ENCODE results near the gene KDM3B. TPM values are rescaled to one million over a fixed set of nuclear protein-coding genes. Genes with fewer than 3 reads are reported as not detected.

KDM3B gene
- total RNA-seq, 4 donors from 2014 or later = 62.7 to 65.3 (median 62.9) TPM

DNA sequence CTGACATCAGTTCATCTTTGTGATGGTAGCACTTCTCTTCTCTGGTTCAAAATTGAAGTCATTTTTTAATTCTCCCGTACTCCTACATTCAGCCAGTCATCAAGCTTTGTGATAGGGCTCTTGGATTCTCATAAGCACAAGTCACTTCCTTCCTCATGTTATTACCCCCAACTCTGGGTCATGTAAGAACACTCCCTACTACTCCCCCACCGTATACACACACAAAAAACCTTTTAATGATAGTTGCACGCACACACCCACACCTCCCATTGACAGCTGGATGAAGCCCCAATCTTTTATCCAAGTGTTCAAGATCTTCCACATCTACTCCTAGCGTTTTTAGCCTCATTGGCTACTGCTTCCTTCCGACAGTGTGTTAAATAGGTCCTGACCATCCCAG, 16.8 kb downstream of the KDM3B start:
- no peak for DNase-seq (ENCODE audit: low spot score in 2 of 2)

GRCh38 chr5:138369706-138370105, 17.2 kb downstream of the KDM3B start:
- no peak for TF ChIP-seq POLR2A (IDR thresholded peaks at IDR 0.05)
- TF ChIP-seq EP300 (IDR thresholded peaks at IDR 0.05) = no peak
- TF ChIP-seq, protein P1, sequence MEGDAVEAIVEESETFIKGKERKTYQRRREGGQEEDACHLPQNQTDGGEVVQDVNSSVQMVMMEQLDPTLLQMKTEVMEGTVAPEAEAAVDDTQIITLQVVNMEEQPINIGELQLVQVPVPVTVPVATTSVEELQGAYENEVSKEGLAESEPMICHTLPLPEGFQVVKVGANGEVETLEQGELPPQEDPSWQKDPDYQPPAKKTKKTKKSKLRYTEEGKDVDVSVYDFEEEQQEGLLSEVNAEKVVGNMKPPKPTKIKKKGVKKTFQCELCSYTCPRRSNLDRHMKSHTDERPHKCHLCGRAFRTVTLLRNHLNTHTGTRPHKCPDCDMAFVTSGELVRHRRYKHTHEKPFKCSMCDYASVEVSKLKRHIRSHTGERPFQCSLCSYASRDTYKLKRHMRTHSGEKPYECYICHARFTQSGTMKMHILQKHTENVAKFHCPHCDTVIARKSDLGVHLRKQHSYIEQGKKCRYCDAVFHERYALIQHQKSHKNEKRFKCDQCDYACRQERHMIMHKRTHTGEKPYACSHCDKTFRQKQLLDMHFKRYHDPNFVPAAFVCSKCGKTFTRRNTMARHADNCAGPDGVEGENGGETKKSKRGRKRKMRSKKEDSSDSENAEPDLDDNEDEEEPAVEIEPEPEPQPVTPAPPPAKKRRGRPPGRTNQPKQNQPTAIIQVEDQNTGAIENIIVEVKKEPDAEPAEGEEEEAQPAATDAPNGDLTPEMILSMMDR (IDR thresholded peaks at IDR 0.05) = no peak
- Histone ChIP-seq H3K4me1 (peaks cover 0 to 85% (median 14%) of the 10 kb centered on the region in 4 donors), H3K4me3 (no peak overlapping the region), H3K27ac (peak overlapping the region in 2 of 4 donors; percentile 44 to 52), H3K36me3 (peaks cover 0 to 24% (median 3%) of the 10 kb centered on the region in 3 donors), H3K9me3 (no peaks in the 10 kb centered on the region), H3K27me3 (no peaks in the 10 kb centered on the region)
- WGBS, 2 donors = 73 to 79% methylated on average over 2 of the region's 2 CpGs
- no peak for DNase-seq (ENCODE audit: low spot score in 2 of 2)

More for the DNA sequence above, 16.8 kb downstream of the KDM3B start:
- no peak overlapping the region for H3K4me3 ChIP-seq
- peak overlapping the region in 2 of 4 donors; percentile 44 to 52 for H3K27ac ChIP-seq
- H3K9me3 ChIP-seq = no peaks in the 10 kb centered on the region
- TF ChIP-seq POLR2A (IDR thresholded peaks at IDR 0.05) (no peak), EP300 (IDR thresholded peaks at IDR 0.05) (no peak)
- TF ChIP-seq, protein P1 (IDR thresholded peaks at IDR 0.05) = no peak
- H3K4me1 ChIP-seq = peaks cover 0 to 85% (median 16%) of the 10 kb centered on the region in 4 donors
- H3K27me3 ChIP-seq = no peaks in the 10 kb centered on the region
- peaks cover 0 to 20% (median under 1%) of the 10 kb centered on the region in 3 donors for H3K36me3 ChIP-seq
- 67 to 69% methylated on average over 5 of the region's 5 CpGs for WGBS, 2 donors

GRCh38 chr5:138370537-138370936, 18.1 kb downstream of the KDM3B start:
- WGBS, 2 donors = 62 to 63% methylated on average over 3 of the region's 3 CpGs
- H3K27ac ChIP-seq = peak overlapping the region in 1 of 4 donors; percentile 3
- no peaks in the 10 kb centered on the region for H3K27me3 ChIP-seq
- no peaks in the 10 kb centered on the region for H3K9me3 ChIP-seq
- DNase-seq (ENCODE audit: low spot score in 2 of 2) = no peak
- peaks cover 0 to 79% (median 14%) of the 10 kb centered on the region in 4 donors for H3K4me1 ChIP-seq
- peaks cover 0 to 32% (median 3%) of the 10 kb centered on the region in 3 donors for H3K36me3 ChIP-seq
- TF ChIP-seq EP300 (IDR thresholded peaks at IDR 0.05) = no peak
- TF ChIP-seq, protein P1 (IDR thresholded peaks at IDR 0.05) = no peak
- no peak for TF ChIP-seq POLR2A (IDR thresholded peaks at IDR 0.05)
- H3K4me3 ChIP-seq = no peak overlapping the region

DNA sequence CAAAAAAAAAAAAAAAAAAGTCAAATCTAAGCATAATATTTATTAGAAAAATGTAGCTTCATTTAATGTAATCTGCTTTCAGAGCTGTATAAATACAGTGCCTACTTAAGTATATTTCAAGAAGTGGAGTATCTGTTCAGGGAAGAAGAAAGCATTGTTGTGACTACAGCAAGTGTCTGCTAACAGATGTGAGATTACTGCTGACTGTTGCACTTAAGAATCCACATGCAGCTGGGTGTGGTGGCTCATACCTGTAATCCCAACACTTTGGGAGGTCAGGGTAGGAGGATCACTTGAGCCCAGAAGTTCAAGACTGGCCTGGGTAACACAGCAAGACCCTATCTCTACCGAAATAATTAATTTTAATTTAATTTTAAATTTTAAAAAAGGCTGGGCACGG, 19.0 kb downstream of the KDM3B start:
- H3K4me1 ChIP-seq = peaks cover 0 to 70% (median 11%) of the 10 kb centered on the region in 4 donors
- 94 to 98% methylated on average over 2 of the region's 2 CpGs for WGBS, 2 donors

DNA sequence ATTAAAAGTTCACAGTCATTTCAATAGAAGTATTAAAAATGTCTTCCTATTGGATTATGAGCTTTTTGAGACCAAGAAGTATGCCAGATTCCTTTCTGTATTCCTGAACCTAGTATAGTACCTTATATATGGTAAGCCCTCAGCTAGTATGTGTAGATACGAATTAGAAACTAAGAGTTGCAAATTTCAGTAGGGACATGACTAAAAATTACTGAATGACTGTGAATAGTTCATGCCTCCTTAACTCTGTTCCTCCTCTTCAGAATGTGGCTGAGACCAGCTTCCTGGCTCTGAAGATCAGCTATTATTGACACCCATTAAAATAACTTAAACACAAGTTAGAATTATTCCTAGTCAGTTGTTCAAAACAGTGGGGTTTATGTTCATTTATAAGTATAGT, 19.7 kb downstream of the KDM3B start:
- WGBS, 2 donors = 71 to 73% methylated on average over 1 of the region's 1 CpG
- H3K36me3 ChIP-seq = peaks cover 0 to 49% (median 3%) of the 10 kb centered on the region in 3 donors
- H3K4me3 ChIP-seq = no peak overlapping the region
- peaks cover 0 to 63% (median 8%) of the 10 kb centered on the region in 4 donors for H3K4me1 ChIP-seq
- no peaks in the 10 kb centered on the region for H3K27me3 ChIP-seq
- no peak for DNase-seq (ENCODE audit: low spot score in 2 of 2)
- H3K27ac ChIP-seq = no peak overlapping the region
- H3K9me3 ChIP-seq = no peaks in the 10 kb centered on the region
- TF ChIP-seq, protein P1 (IDR thresholded peaks at IDR 0.05) = no peak
- TF ChIP-seq POLR2A (IDR thresholded peaks at IDR 0.05) (no peak), EP300 (IDR thresholded peaks at IDR 0.05) (no peak)

More for the DNA sequence above, 19.0 kb downstream of the KDM3B start:
- TF ChIP-seq EP300 (IDR thresholded peaks at IDR 0.05) (no peak), POLR2A (IDR thresholded peaks at IDR 0.05) (no peak)
- TF ChIP-seq, protein P1 (IDR thresholded peaks at IDR 0.05) = no peak
- Histone ChIP-seq H3K36me3 (peaks cover 0 to 41% (median 3%) of the 10 kb centered on the region in 3 donors), H3K27me3 (no peaks in the 10 kb centered on the region), H3K27ac (no peak overlapping the region), H3K4me3 (no peak overlapping the region), H3K9me3 (no peaks in the 10 kb centered on the region)
- no peak for DNase-seq (ENCODE audit: low spot score in 2 of 2)

Data from tibial nerve (tissue), 4 donors.